ENCODE data around the gene MZB1.
"Not testable (repeated sequence)": the region's sequence is repeated elsewhere in the genome, so short reads cannot be mapped to it uniquely, and the experiment has no call there.

The MZB1 gene

DNA sequence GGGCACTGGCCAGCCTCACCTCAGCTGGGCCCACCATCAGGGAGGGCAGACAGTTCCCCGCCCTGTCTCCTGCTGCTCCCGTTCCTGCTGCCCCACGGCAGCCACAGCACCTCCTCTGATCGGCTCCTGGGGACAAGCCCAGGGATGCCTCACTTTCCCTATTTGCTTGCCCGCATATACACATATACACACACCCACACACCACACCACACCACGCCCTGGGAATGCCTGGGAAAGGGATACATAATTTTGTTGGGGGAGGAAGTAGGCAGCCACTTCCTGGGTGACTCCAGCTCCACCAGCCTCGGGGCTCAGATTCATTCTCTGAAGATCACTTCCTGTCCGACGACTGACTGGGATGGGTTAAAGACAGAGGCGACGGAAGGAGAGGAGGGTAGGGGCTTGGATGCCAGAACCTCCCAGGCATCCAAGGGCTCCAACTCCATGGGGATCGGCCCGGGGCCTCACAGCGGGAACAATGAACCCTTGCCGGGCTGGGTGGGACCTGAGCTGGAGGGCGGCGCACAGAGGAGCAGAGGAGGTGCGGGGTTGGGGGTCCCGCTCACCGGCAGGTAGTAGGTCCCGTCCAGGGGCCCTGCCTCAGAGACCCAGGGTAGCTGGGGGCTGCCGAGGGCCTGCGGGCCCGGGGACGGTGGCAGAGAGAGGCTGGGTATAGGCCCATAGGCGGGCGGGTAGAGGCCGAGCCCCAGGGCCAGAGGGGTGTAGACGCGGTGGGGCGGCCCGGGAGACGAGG lies 2.0 kb upstream of the MZB1 start:
- DNase-seq (ENCODE audit: low spot score), result no peak

DNA sequence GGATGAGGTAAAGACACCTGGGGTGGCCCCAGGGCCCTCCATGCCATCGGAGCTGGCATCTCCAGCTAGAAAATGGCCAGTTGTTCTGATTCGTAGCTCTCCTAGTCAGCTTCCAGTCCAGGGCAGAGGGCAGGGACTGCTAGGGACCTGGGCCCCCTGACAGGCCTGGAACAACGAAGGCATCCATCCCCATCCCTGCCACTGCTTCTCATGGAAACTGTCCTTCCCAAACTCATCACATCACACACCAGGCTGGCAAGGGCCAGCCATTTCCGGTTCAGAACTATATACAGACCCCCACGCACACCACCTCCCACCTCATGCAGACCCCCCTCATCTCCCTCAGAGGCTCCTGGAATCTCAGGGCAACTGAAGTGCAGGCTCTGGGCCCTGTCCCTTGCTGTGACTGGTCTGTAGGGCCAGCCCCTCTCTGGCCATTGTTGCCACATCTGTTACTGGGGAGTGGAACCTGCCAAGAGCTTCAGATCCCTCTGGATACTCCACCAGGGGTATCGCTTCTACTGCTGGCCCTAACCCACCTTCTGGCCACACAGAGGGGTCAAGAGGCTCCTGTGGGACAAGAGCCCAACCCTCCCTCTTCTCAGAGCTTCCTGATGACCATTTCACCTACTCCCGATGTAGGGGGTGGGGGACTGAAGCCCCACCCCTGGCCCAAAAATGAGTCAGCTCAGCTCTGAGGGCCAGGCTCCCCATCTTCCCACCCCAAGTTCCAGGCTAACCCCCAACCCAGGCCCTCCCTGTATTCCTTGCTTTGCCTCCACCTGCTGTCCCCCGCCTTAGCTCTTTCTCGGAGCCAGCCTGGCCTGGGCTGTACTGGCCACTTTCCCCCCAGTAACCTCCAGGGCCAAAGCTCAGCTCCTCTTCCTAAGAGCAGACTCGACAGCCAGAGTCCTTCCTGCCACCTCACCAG lies 1.2 kb upstream of the MZB1 start:
- DNase-seq (ENCODE audit: low spot score), result no peak

GRCh38 chr5:139388198-139388821 lies 1.4 kb downstream of the MZB1 start:
- DNase-seq (ENCODE audit: low spot score), result no peak

DNA sequence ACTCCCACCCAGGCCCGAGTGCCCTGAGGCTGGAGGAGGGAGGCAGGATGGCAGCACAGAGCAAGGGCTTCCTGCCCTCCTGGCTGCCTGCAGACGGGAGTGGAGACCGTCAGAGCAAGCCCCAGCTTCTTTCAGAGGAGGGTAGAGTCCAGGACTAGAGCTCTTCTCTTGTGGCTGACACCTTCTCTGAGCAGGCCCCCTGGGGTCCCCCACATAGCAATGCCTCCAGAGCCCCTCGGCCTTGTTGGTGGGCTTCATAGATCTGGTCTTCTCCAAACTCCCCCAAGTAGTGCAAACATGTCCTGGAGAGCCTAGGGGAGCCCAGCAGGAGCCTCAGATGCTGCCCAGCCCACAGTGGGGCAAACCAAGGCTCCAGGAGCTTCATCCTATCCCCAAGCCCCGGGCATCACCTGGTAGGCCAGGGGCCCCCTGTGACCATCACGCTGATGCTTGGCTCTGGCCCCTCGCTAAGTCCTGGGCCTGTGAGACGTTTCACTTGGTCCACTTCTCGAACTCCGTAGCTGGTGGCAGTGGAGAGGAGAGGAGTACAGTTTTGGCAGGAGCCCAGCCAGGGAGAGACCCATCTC lies 2.0 kb downstream of the MZB1 start:
- DNase-seq (ENCODE audit: low spot score), result no peak

DNA sequence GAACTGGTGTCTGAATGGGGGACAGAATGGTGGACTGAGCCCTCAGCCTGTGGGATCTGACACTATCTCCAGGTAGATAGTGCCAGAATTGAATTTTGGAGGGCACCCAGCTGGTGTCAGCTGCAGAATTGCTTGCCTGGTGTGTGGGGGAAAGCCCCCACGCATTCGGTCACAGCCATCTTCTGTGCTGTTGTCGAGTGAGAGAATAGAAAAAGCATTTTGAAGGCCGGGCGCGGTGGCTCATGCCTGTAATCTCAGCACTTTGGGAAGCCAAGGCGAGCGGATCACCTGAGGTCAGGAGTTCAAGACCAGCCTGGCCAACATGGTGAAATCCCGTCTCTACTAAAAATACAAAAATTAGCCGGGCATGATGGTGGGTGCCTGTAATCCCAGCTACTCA lies 2.8 kb downstream of the MZB1 start:
- not testable (repeated sequence) for DNase-seq (ENCODE audit: low spot score)

GRCh38 chr5:139386050-139386438 lies 3.7 kb downstream of the MZB1 start:
- DNase-seq (ENCODE audit: low spot score), result no peak

GRCh38 chr5:139385061-139386049 lies 4.4 kb downstream of the MZB1 start:
- no peak for DNase-seq (ENCODE audit: low spot score)

DNA sequence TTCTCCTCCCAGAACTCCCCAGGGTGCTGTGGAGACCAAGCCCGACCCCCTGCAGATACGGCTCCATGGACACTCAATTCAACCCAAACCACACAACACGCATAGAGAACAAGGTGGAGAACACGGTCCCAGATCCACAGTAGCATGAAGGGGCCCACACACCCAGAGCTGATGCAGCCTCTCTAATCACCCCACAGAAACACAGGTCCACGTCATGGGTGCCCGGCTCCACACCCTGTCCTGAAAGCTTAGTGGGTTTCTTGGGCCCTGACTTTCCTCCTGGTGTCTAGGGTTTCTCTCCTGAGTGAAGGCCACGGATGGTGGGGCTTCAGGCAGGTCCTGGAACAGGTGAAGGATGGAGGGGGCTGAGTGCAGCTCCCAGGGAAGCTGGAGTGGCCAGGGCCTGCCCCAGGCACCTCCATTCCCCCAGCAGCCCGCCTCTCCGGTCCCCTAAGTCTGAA lies 5.1 kb downstream of the MZB1 start:
- no peak for DNase-seq (ENCODE audit: low spot score)

- no peak for DNase-seq (ENCODE audit: low spot score)
Measured at GRCh38 chr5:139383993-139384590, 5.6 kb downstream of the MZB1 start.

DNA sequence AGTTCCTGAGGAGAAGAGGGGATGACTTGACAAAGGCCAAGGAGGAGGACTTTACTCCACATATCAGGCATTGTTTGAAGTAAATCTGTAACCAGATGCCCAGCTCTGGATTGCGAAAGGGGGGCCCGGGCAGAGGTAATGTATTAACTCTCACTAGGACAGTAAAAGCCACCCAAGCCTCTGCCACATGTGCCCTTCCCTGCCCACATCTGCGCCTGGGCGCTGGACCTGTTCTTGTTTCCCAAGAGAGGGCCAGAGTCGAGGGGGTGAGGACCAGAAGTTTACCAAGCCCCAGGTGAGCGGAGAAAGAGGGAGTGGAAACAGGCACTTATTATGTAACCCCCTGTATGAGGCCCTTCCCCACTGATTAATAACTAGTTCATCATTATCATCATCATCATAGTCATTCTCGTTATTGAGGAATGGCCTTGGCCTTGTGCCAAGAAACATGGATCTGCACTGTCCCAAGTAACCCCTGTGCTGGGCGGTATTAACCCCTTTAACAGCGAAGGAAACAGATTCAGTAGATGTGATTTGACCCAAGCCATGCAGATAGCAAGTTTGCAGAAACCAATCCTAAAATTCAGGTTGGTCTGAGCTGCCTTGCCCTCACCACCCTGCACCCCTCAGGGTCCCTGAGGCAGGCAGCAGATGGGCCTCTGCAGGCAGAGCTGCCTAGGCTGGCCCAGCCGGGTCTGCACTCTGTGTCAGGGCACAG lies 6.3 kb downstream of the MZB1 start, which contains the start of gene SLC23A1:
TSS of gene SLC23A1 (minus strand) at position 23 of the 718 bp plus-strand sequence. CDS start 44 bp downstream, outside the sequence.
- DNase-seq (ENCODE audit: low spot score), result no peak

GRCh38 chr5:139382807-139383206 lies 6.9 kb downstream of the MZB1 start:
- no peak for DNase-seq (ENCODE audit: low spot score)

GRCh38 chr5:139381837-139382761 lies 7.6 kb downstream of the MZB1 start:
- DNase-seq (ENCODE audit: low spot score), result no peak

DNA sequence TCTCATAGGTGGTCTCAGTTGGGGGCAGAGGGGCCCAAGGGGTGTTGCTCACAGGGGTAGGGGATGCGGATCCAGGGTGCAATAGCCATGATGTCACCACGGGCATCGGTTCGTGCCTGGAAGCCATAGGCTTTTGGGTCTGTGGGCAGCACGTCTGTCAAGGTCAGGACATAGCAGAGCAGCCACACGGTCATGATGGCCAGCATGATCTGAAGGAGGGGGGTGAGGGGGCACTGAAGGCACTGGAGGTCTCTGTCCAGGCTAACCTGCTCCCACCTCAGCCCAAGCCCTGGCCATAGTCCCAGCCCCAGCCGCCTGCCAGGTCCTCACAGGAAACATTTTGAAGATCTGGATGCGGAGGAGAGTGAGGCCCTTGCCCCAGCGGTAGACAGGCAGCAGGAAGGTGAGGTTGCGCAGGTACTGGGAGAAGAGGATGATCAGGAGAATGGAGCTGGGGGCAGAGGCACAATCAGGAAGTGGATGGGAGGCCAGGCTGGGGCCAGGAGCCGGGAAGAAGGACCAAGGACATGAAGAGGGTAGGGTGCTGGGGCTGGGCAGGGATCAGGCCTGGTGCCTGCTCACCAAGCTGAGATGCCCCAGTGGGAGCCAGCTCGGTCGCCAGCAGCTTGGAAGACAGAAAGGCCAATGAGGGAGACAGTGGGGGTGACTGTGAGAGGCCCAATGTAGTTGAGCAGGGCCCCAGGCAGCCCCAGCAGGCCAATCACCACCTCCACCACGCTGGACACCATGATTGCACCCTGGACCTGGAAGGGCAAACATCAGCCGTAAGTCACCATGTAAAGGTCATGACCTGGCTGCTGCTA lies 9.9 kb downstream of the MZB1 start:
- DNase-seq (ENCODE audit: low spot score), result no peak

- no peak for DNase-seq (ENCODE audit: low spot score)
Measured at GRCh38 chr5:139378941-139379361, 10.8 kb downstream of the MZB1 start.

DNA sequence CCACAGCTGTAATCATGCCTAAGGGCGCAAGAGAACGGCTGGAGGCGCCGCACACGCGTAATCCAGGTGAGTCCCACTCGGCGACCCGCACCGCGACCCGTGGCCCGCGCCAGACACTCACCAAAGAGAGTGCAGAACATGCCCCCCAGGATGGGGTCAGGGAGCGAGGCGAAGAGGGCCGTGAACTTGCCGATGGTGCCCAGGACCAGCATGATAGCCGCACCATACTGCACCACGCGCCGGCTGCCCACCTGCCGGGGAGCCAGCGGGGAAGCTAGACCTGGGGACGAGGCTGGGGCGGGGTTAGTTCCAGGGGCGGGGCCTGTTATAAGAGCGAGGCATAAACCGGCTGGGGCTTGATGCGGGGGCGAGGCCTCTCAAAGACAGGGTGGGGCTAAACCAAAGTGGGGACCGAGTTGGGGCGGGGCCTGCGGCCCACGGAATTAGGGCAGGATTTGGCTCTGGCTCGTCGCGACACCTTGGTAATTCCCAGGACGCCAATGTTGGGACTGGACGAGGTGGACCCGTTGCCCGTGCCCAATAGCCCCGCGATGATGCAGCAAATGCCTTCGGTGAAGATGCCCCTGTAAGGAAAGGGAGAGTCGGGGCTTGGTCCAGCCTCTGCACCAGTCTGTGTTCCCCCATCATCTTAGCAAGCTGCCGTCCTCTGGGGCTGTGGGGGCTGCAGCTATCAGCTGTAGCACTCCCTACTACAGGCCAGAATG lies 11.4 kb downstream of the MZB1 start:
- no peak for DNase-seq (ENCODE audit: low spot score)

- DNase-seq (ENCODE audit: low spot score), result no peak
Measured at GRCh38 chr5:139377226-139377625, 12.5 kb downstream of the MZB1 start.

DNA sequence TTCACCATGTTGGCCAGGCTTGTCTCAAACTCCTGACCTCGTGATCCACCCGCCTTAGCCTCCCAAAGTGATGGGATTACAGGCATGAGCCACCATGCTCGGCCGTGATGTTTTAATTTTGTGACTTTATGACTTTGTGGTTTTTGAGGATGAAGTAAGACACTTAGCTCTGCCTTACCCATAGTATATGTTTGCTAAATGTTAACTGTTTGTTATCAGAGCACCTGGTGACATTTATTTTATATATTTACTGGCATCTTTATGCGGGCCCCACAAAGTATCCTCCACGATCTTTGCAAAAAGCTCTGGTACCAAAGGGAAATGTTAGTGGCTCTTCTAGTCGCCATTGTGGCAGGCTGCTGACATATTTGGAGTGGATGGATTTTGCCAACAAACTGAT lies 13.3 kb downstream of the MZB1 start:
- no peak for DNase-seq (ENCODE audit: low spot score)
